ENCODE measurements around the gene AFAP1L1. TPM values are rescaled to one million over a fixed set of nuclear protein-coding genes. Genes with fewer than 3 reads are reported as not detected.

AFAP1L1 gene
- total and polyA plus RNA-seq, 4 donors, result 2.1 to 11.6 (median 4.0) TPM

- TF ChIP-seq TAF1 (conservative IDR thresholded peaks at IDR 0.05) (no peak), FOXA2 (IDR thresholded peaks at IDR 0.05) (no peak), HNF4G (IDR thresholded peaks at IDR 0.05) (no peak), MAX (IDR thresholded peaks at IDR 0.05) (no peak)
Measured at GRCh38 chr5:149283626-149284480, 12.2 kb downstream of the AFAP1L1 start (continued).

- Histone ChIP-seq H3K27me3 (ENCODE audit: control insufficient read depth in 4 of 4, insufficient read depth in 4 of 4, low read length in 3 of 4) (no peaks in the 10 kb centered on the region), H3K27ac (ENCODE audit: low read depth in 1 of 2, low read length in 2 of 2) (peak overlapping the region; percentile 26 to 64), H3K9me3 (ENCODE audit: control insufficient read depth in 4 of 4, low read length in 3 of 4) (no peaks in the 10 kb centered on the region), H3K9ac (ENCODE audit: low read depth in 1 of 2, low read length in 2 of 2) (no peak overlapping the region), H3K4me1 (ENCODE audit: control insufficient read depth in 4 of 4, insufficient read depth in 4 of 4, low read length in 3 of 4) (peaks cover 0 to under 1% (median 0%) of the 10 kb centered on the region in 4 donors), H3K36me3 (ENCODE audit: control insufficient read depth in 4 of 4, insufficient read depth in 3 of 4, low read depth in 1 of 4, low read length in 3 of 4) (no peaks in the 10 kb centered on the region), H3K4me3 (ENCODE audit: low read depth in 1 of 3, low read length in 3 of 3) (no peak overlapping the region)
- DNase-seq (ENCODE audit: low spot score), result no peak
- no peak for TF ChIP-seq RXRA (IDR thresholded peaks at IDR 0.05)
- TF ChIP-seq MAX (IDR thresholded peaks at IDR 0.05), result no peak
- TF ChIP-seq TAF1 (conservative IDR thresholded peaks at IDR 0.05), result no peak
- TF ChIP-seq HNF4G (IDR thresholded peaks at IDR 0.05), result no peak
- no peak for TF ChIP-seq JUND (IDR thresholded peaks at IDR 0.05)
- no peak for TF ChIP-seq REST (IDR thresholded peaks at IDR 0.05)
- TF ChIP-seq NR2F2 (IDR thresholded peaks at IDR 0.05), result no peak
- no peak for TF ChIP-seq HNF4A (conservative IDR thresholded peaks at IDR 0.05)
- no peak for TF ChIP-seq GABPA (IDR thresholded peaks at IDR 0.05 in 1 of 2, conservative IDR thresholded peaks at IDR 0.05 in 1 of 2)
- no peak for TF ChIP-seq YY1 (IDR thresholded peaks at IDR 0.05)
- no peak for TF ChIP-seq ZBTB33 (IDR thresholded peaks at IDR 0.05)
- no peak for TF ChIP-seq FOXA1 (IDR thresholded peaks at IDR 0.05)
- TF ChIP-seq ATF3 (IDR thresholded peaks at IDR 0.05), result no peak
- no peak for TF ChIP-seq RAD21 (IDR thresholded peaks at IDR 0.05)
- TF ChIP-seq CTCF (IDR thresholded peaks at IDR 0.05; ENCODE audit: low read depth, low read length, missing input control), result no peak
- TF ChIP-seq SP1 (IDR thresholded peaks at IDR 0.05), result no peak
- TF ChIP-seq EGR1 (IDR thresholded peaks at IDR 0.05; ENCODE audit: low read depth in 2 of 2), result no peak
- no peak for TF ChIP-seq FOXA2 (IDR thresholded peaks at IDR 0.05)
- WGBS, result 65% methylated on average over 5 of the region's 5 CpGs
Measured at GRCh38 chr5:149284501-149284900, 12.8 kb downstream of the AFAP1L1 start.

Data from liver (tissue), 9 donors.